ENCODE data around the gene SELENOS. TPM values are rescaled to one million over a fixed set of nuclear protein-coding genes. Genes with fewer than 3 reads are reported as not detected.
A peak's percentile ranks its signal among the peaks of the same experiment; 100 is the strongest.

The SELENOS gene
- polyA plus RNA-seq, 3 donors, result 40.2 to 70.2 (median 51.6) TPM

DNA sequence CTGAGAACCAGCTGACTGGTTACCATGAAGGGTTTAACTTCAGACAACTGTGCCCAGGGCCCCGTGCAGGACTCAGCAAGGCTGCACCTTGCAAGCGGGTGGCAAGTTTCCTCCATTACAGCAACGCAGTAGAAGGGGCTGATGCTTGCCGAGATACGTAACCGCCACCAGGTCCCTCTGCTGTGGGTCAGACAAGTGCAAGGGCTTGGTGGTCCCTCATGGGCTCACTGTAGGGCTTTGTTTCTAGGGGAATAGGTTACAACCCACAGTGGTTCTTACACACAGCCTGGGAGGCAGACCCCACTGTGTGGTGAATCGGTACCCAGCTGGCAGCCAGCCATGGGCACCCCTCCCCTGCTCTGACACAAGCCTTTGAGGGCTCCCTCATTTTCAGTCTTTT, 33.2 kb upstream of the SELENOS start:
- H3K27me3 Mint-ChIP-seq (ENCODE audit: low read depth in 3 of 3), result peaks cover 2 to 14% (median 11%) of the 10 kb centered on the region in 3 donors
- no peak for TF ChIP-seq CTCF (IDR thresholded peaks at IDR 0.05)
- H3K4me3 Mint-ChIP-seq, result peak overlapping the region in 1 of 2 donors; percentile 39
- no peaks in the 10 kb centered on the region for H4K20me1 ChIP-seq (ENCODE audit: insufficient read depth, low read length)
- no peaks in the 10 kb centered on the region for H3K4me1 ChIP-seq (ENCODE audit: control insufficient read depth in 1 of 2, insufficient read depth in 2 of 2, low read length in 2 of 2)
- intact Hi-C loops (cut with micrococcal nuclease), result no loop called here
- WGBS (ENCODE audit: insufficient coverage), result 100% methylated on average over 6 of the region's 7 CpGs
- H3K4me2 ChIP-seq (replicated peaks; ENCODE audit: extremely low read depth, low read length, poor library complexity, severe bottlenecking), result no peak overlapping the region
- H3K27ac ChIP-seq (ENCODE audit: low read depth in 1 of 2, low read length in 2 of 2), result no peak overlapping the region
- no peaks in the 10 kb centered on the region for H3K36me3 ChIP-seq (replicated peaks in 1 of 2; ENCODE audit: control insufficient read depth in 1 of 2, insufficient read depth in 2 of 2, low read length in 2 of 2)
- H3K9ac ChIP-seq (ENCODE audit: insufficient read depth, low read length, poor library complexity, severe bottlenecking), result no peak overlapping the region
- no peaks in the 10 kb centered on the region for H3K27me3 ChIP-seq (ENCODE audit: control insufficient read depth in 2 of 2, insufficient read depth in 2 of 2, low read length in 2 of 2)
- no peaks in the 10 kb centered on the region for H3K36me3 Mint-ChIP-seq
- no peak overlapping the region for H3K27ac Mint-ChIP-seq
- no peaks in the 10 kb centered on the region for H3K79me2 ChIP-seq (ENCODE audit: insufficient read depth, low read length)
- no peak for DNase-seq
- H3K4me3 ChIP-seq (replicated peaks in 1 of 3; ENCODE audit: low read depth in 2 of 3, low read length in 3 of 3), result no peak overlapping the region
- no peak overlapping the region for H2AFZ ChIP-seq (ENCODE audit: insufficient read depth, low read depth, low read length, poor library complexity, severe bottlenecking)
- H3K4me1 Mint-ChIP-seq, result no peaks in the 10 kb centered on the region
- no peaks in the 10 kb centered on the region for H3K9me3 Mint-ChIP-seq
- no peaks in the 10 kb centered on the region for H3K9me3 ChIP-seq (replicated peaks in 1 of 2; ENCODE audit: control insufficient read depth in 1 of 2, insufficient read depth in 1 of 2, low read length in 2 of 2)

DNA sequence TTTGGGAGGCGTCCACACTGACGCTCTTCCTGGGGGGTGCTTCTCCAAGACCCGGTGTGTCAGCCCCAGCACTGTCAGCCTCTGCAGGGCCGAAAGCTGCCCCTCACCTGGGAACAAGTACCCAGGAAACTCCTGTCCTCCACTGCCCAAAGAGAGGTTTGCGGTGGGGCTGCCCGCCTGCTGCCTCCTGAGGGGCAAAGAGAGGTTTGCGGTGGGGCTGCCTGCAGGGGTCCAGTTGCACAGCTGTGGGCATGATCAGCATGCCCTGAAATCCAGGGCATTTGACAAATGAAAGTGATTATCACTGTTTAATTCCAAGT, 32.8 kb upstream of the SELENOS start:
- peaks cover 2 to 14% (median 11%) of the 10 kb centered on the region in 3 donors for H3K27me3 Mint-ChIP-seq (ENCODE audit: low read depth in 3 of 3)
- H3K79me2 ChIP-seq (ENCODE audit: insufficient read depth, low read length), result no peaks in the 10 kb centered on the region
- WGBS (ENCODE audit: insufficient coverage), result 100% methylated on average over 4 of the region's 7 CpGs

More for the DNA sequence above, 32.8 kb upstream of the SELENOS start:
- Histone ChIP-seq H4K20me1 (ENCODE audit: insufficient read depth, low read length) (no peaks in the 10 kb centered on the region), H3K9me3 (replicated peaks in 1 of 2; ENCODE audit: control insufficient read depth in 1 of 2, insufficient read depth in 1 of 2, low read length in 2 of 2) (no peaks in the 10 kb centered on the region), H3K27me3 (ENCODE audit: control insufficient read depth in 2 of 2, insufficient read depth in 2 of 2, low read length in 2 of 2) (no peaks in the 10 kb centered on the region), H2AFZ (ENCODE audit: insufficient read depth, low read depth, low read length, poor library complexity, severe bottlenecking) (no peak overlapping the region), H3K9ac (ENCODE audit: insufficient read depth, low read length, poor library complexity, severe bottlenecking) (no peak overlapping the region), H3K4me2 (replicated peaks; ENCODE audit: extremely low read depth, low read length, poor library complexity, severe bottlenecking) (no peak overlapping the region), H3K4me3 (replicated peaks in 1 of 3; ENCODE audit: low read depth in 2 of 3, low read length in 3 of 3) (no peak overlapping the region), H3K27ac (ENCODE audit: low read depth in 1 of 2, low read length in 2 of 2) (no peak overlapping the region), H3K36me3 (replicated peaks in 1 of 2; ENCODE audit: control insufficient read depth in 1 of 2, insufficient read depth in 2 of 2, low read length in 2 of 2) (no peaks in the 10 kb centered on the region), H3K4me1 (ENCODE audit: control insufficient read depth in 1 of 2, insufficient read depth in 2 of 2, low read length in 2 of 2) (no peaks in the 10 kb centered on the region)
- intact Hi-C loops (cut with micrococcal nuclease), result no loop called here
- no peak for TF ChIP-seq CTCF (IDR thresholded peaks at IDR 0.05)
- H3K27ac Mint-ChIP-seq, result no peak overlapping the region
- H3K4me1 Mint-ChIP-seq, result no peaks in the 10 kb centered on the region
- H3K4me3 Mint-ChIP-seq, result no peak overlapping the region
- no peaks in the 10 kb centered on the region for H3K9me3 Mint-ChIP-seq
- H3K36me3 Mint-ChIP-seq, result no peaks in the 10 kb centered on the region
- DNase-seq, result no peak
